Activated naive CD8-positive, alpha-beta T cell treated with anti-CD3 and anti-CD28 coated beads, Interleukin-2, amount 50 U/mL, for 24 hours (primary cell): ENCODE measurements around the gene PRSS27.
"Not testable (repeated sequence)": the region's sequence is repeated elsewhere in the genome, so short reads cannot be mapped to it uniquely, and the experiment has no call there.

Source experiments
- ATAC-seq: fragments of 150-1000 bp; cut with Tn5 transposase; one replicate; pipeline ENCODE4 v1.10.0; 2021
- DNase-seq: peaks from one replicate; pipeline ENCODE4 v3.0.0; 2021
- H3K27ac Mint-ChIP-seq: one replicate; pipeline ENCODE4 v1.8.0; 2021; ENCODE audit warnings: mild to moderate bottlenecking, mixed read lengths
- H3K27me3 Mint-ChIP-seq: one replicate; pipeline ENCODE4 v1.8.0; 2021; ENCODE audit warnings: mixed read lengths
- H3K36me3 Mint-ChIP-seq: one replicate; pipeline ENCODE4 v1.8.0; 2021; ENCODE audit warnings: low read depth, mixed read lengths
- H3K4me1 Mint-ChIP-seq: one replicate; pipeline ENCODE4 v1.8.0; 2021; ENCODE audit warnings: mixed read lengths
- H3K4me3 Mint-ChIP-seq: one replicate; pipeline ENCODE4 v1.8.0; 2021; ENCODE audit warnings: mild to moderate bottlenecking, moderate library complexity, mixed read lengths
- H3K9me3 Mint-ChIP-seq: one replicate; pipeline ENCODE4 v1.8.0; 2021; ENCODE audit warnings: mixed read lengths

PRSS27 gene

DNA sequence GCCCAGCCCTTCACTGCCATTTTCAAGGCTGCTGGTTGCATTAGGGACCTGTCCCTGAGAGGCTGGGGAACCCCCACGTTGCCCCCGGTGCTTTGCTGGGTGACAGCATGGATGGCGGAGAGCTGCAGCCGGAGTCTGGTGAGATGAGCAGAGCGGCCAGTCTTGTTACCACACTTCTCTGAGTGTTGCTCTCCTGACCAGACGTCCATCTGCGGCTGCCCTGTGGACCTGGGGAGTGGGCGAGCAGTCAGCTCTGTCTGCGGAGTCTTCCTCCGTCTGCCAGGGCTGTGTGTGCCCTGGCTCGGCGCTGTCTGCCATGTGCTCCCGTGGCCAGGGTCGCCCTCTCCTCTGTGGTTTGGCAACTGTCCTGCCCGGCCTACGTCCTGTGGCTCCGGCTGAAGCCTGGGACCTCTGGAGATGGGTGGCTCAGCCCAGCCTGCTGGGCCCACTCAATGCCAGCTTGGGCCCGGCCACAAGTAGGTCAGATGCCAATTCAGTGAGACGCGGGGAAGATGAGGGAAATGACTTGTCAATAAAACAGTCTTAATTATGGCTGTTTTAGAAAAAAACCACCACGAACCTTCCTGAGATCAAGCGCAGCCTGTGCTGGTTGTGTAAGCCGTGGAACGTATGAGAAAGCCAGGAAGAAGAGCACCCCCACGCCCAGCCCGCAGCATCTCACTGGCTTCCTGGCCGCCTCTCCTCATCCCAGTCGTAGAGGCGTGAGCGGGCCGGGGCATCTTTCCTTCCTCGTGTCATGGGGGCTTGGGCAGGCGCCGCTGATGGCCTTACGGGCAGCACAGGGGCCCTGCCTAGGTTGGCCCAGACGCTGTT lies 29.8 kb downstream of the PRSS27 start:
- no peak overlapping the region for H3K4me3 Mint-ChIP-seq
- H3K27me3 Mint-ChIP-seq = no peaks in the 10 kb centered on the region
- H3K9me3 Mint-ChIP-seq = no peaks in the 10 kb centered on the region
- H3K27ac Mint-ChIP-seq = no peak overlapping the region
- H3K4me1 Mint-ChIP-seq = peaks cover 21% of the 10 kb centered on the region
- no peaks in the 10 kb centered on the region for H3K36me3 Mint-ChIP-seq
- ATAC-seq (no peak), DNase-seq (no peak)

DNA sequence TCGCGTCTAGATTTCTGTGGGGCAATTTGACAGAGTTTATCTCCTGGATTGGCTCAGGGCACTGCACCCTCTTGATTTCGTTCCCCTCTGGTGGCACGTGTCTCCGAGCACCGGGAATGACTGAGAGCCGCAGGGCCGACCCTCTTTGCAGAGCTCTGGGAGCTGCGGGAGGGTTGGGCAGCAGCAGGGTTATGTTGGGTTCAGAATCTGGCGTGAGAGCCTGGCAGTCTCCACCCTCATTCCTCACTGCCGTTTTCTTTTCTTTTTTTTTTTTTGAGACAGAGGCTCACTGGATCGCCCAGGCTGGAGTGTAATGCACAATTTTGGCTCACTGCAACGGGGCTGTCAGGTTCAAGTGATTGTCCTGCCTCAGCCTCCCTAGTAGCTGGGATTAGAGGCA lies 30.6 kb downstream of the PRSS27 start:
- H3K4me3 Mint-ChIP-seq, ATAC-seq, H3K36me3 Mint-ChIP-seq, H3K27ac Mint-ChIP-seq, H3K27me3 Mint-ChIP-seq, DNase-seq, H3K9me3 Mint-ChIP-seq: not testable (repeated sequence)
- peaks cover 26% of the 10 kb centered on the region for H3K4me1 Mint-ChIP-seq

DNA sequence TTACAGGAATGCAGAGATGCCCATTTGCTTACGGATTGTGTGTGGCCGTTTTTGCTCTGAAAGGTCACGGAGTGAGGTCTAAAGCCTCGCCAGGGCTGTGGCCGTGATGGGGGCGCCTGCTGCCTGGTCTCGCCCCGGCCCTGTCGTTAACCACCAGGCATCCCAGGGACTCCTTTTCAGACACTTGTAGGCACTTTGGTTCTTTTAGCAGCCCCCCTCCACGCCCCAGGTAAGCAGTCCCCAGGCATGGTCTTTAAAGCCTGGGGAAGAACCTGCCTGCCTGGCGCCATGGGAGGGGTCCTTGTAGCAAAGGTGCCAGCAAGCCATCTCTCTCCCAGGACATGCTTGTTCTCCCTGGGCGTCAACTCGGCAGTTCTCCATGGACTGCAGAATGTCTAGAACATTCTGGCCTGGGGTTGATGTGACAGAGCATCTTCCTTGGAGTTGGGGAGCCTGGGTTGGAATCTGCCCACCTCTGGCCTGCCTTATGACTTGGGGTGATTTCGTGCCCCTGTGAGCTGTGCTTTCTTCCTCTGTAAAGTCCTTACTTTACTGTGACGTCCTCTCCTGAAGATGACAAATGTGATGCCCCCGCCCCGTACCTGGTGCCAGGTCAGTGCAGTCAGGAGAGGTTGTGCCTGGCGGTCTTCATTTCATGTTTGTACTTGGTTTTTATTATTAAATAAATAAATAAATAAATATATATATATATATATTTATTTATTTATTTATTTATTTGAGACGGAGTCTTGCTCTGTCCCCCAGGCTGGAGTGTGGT lies 32.3 kb downstream of the PRSS27 start:
- no peak for DNase-seq
- ATAC-seq = no peak
- peak overlapping the region; percentile 76 for H3K4me3 Mint-ChIP-seq
- no peaks in the 10 kb centered on the region for H3K27me3 Mint-ChIP-seq
- H3K27ac Mint-ChIP-seq = peak overlapping the region; percentile 92
- H3K9me3 Mint-ChIP-seq = no peaks in the 10 kb centered on the region
- peaks cover 3% of the 10 kb centered on the region for H3K36me3 Mint-ChIP-seq
- H3K4me1 Mint-ChIP-seq = peaks cover 29% of the 10 kb centered on the region

DNA sequence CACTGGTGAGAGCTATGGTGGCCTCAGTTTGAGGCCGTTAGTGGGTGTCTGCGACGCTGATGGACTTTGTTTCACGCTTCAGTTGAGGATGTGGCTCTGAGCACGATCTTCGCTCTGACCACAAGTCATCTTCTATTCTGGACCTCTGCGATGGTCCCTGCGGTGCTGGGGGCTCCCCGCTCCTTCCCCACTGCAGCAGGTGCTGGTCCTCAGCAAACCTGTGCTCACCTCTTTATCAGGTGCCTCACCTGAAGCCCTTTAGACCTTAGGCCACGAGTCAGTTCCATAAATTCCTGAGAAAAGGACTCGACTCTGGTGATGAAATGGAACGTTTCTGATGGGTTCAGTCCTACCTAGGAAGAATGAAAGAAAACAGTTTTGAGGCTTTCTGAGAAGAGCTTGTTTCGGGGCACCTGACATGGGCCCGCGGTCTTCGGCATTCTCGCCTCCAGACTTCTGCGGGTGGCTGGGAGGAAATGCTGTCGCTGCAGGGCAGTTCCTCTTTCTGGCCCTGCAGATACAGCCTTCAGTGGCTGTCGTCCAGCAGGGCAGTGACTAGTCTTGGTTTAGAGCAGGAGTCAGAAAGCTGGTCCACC lies 33.0 kb downstream of the PRSS27 start:
- H3K27ac Mint-ChIP-seq = peak overlapping the region; percentile 92
- peak; percentile 50 for DNase-seq

DNA sequence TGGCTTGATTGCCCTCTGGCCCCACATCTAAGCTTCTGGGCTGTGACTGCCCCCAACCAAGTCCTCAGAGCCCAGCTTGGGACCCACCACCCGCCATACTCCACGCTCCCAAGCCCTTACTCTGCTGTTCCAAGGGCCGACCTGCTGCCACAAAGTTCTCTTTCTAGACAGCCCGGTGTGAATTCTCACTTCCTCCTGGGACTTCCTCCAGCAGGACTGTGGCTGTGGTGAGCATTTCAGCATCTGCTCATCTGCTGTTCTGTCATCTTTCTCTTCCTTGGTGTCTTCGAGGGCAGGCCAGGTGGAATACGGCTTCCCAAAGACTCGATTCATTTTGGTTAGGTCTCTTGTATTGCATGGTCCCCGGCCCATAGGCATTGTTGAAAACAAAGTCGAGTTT lies 33.9 kb downstream of the PRSS27 start:
- H3K4me1 Mint-ChIP-seq = peaks cover 37% of the 10 kb centered on the region

More for the DNA sequence above, 33.0 kb downstream of the PRSS27 start:
- Mint-ChIP-seq H3K36me3 (peaks cover 5% of the 10 kb centered on the region), H3K27me3 (no peaks in the 10 kb centered on the region), H3K4me3 (peak overlapping the region; percentile 76), H3K4me1 (peaks cover 32% of the 10 kb centered on the region), H3K9me3 (no peaks in the 10 kb centered on the region)
- ATAC-seq = peak; percentile 16

DNA sequence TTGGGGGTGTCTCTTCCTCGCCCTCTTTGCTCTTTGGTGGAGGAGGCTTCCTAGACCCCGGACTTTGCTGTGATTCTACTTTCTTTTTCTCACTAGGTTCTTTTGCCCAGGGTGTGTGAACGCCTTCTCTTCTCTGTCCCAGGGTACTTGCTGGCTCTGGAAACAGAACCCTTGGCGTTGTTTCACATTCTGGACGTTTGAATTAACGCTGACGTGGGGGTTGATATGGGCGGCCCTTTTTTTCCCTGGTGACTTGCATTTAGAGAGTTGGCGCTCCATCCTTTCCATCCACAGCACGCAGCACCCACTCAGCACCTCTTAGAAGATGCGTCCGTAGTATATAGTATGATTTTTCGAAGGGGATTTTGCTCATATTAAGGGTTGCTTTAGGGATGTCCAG lies 37.0 kb downstream of the PRSS27 start:
- H3K4me3 Mint-ChIP-seq = peak overlapping the region; percentile 99
- not testable (repeated sequence) for ATAC-seq, H3K27me3 Mint-ChIP-seq, DNase-seq, H3K9me3 Mint-ChIP-seq
- H3K4me1 Mint-ChIP-seq = peaks cover 42% of the 10 kb centered on the region
- H3K36me3 Mint-ChIP-seq = peaks cover 13% of the 10 kb centered on the region
- H3K27ac Mint-ChIP-seq = peak overlapping the region; percentile 97

More for the DNA sequence above, 33.9 kb downstream of the PRSS27 start:
- H3K27ac Mint-ChIP-seq, ATAC-seq, DNase-seq, H3K4me3 Mint-ChIP-seq, H3K27me3 Mint-ChIP-seq, H3K9me3 Mint-ChIP-seq, H3K36me3 Mint-ChIP-seq: not testable (repeated sequence)

DNA sequence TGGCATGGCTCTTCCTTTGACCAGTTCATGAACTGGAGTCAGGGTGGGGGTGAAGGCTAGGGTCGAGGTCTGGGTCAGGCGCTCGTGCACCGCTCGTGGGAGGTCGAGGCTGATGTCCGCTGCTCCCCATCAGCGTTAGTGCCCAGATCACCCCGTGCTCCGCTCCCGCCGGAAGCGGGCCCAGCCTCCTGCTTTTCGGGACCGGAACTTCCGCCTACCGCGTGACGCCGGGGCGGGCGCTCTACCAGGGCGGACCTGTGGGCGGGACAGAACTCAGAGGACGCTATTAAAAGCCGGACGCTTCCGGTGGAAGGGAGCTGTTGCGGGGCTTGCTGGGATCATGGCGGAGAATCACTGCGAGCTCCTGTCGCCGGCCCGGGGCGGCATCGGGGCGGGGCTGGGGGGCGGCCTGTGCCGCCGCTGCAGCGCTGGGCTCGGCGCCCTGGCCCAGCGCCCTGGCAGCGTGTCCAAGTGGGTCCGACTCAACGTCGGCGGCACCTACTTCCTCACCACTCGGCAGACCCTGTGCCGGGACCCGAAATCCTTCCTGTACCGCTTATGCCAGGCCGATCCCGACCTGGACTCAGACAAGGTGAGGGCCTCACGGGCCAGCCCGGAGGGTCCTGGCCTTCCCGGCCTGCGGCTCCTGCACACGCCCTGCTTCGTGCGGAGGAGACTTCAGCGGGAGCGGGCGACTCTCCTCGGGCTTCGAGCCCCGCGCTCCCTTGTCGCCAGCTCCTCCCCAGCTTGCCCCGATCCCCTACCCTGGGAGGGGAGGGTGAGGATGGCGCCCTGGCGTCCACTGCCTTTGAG lies 37.6 kb downstream of the PRSS27 start, which contains the start of gene KCTD5:
KCTD5 (plus strand) TSS at position 315 of the 813 bp plus-strand sequence; CDS start at position 341, 26 bp downstream.
- peak; percentile 78 for ATAC-seq
- peaks cover 13% of the 10 kb centered on the region for H3K36me3 Mint-ChIP-seq
- no peaks in the 10 kb centered on the region for H3K27me3 Mint-ChIP-seq
- H3K9me3 Mint-ChIP-seq = no peaks in the 10 kb centered on the region
- H3K4me3 Mint-ChIP-seq = peak within 1 kb of the TSS; percentile 99
- peaks cover 37% of the 10 kb centered on the region for H3K4me1 Mint-ChIP-seq
- DNase-seq = peak; percentile 98
- H3K27ac Mint-ChIP-seq = peak within 1 kb of the TSS; percentile 97

DNA sequence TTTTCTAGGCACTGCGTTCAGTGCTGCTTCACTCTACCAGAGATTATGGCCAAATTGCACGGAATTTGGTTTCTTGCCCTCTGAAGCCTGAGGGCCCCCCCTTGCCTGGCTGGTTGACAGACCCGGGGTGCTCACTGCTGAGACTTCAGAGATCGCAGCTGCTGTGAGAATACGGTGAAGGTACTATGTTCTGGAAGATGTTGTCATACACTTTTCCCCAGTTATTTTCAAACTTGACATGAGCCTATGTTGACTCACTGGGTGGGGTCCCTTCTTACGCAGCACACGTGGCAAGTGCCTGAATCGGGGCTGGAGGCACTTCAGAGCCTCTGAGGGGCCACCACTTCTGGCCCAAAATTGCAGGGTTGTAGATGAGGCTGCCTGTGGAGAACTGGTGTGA lies 39.7 kb downstream of the PRSS27 start:
- ATAC-seq = peak; percentile 42
- DNase-seq = not testable (repeated sequence)
- peak overlapping the region; percentile 99 for H3K4me3 Mint-ChIP-seq

DNA sequence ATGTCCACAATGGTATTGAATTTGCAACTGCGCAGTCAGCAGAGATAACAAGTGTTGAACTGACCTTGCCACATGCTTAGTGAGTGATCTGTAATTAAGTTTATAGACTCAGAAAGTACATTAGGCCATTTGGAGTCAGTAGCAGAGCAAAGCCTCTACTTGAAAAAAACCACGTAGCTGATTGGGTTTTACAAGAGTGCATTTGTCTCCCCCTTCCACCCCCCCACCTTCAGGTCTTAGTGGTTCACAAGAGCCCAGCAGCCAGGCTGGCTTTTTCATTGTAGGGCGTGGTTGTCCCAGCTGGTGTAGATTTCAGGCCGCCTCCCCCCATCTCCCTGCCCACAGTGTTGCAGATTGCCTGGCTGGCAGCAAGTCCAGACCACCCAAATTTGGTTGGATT lies 40.1 kb downstream of the PRSS27 start:
- DNase-seq, H3K27me3 Mint-ChIP-seq, H3K27ac Mint-ChIP-seq, H3K9me3 Mint-ChIP-seq, H3K4me3 Mint-ChIP-seq, ATAC-seq: not testable (repeated sequence)
- Mint-ChIP-seq H3K36me3 (peaks cover 13% of the 10 kb centered on the region), H3K4me1 (peaks cover 25% of the 10 kb centered on the region)

More for the DNA sequence above, 39.7 kb downstream of the PRSS27 start:
- not testable (repeated sequence) for H3K27me3 Mint-ChIP-seq, H3K27ac Mint-ChIP-seq, H3K9me3 Mint-ChIP-seq
- peaks cover 26% of the 10 kb centered on the region for H3K4me1 Mint-ChIP-seq
- H3K36me3 Mint-ChIP-seq = peaks cover 13% of the 10 kb centered on the region

DNA sequence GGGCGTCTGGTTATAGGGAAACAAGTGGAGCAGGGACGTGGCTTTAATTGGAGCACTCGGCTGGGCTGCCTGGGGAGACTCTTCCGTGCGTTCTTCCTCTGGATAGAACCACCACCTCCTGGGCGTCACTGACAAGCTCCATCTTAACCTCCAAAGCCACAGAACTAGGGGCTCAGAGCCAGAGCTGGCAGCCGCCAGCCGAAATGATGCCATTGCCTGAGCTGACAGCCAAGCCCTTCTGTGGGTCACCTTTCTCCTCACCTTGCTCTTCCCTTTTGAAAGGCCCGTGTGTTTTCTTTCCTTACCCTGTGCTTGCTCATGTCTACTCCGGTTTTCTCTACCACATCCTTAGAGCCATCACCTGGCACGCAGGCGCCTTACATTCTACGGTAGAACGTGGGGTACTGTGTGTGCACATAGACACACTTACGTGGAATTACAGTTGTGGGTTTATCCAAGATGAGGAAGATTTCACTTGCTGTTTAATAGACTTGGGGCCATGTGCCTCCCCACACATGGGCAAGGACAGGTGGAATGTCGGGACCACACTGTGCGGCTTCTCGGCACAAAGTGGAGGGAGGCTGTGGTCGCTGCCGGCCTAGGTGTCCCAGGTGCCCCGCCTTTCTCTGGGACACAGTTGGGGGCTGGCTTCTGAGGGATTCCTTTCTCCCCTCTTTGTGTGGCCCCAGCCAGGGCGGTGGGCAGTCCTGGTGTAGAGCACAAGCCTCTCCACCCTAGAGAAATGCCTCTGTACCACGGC lies 41.6 kb downstream of the PRSS27 start:
- not testable (repeated sequence) for H3K4me3 Mint-ChIP-seq, H3K27ac Mint-ChIP-seq, ATAC-seq, H3K27me3 Mint-ChIP-seq, DNase-seq, H3K9me3 Mint-ChIP-seq
- Mint-ChIP-seq H3K36me3 (peaks cover 10% of the 10 kb centered on the region), H3K4me1 (peaks cover 25% of the 10 kb centered on the region)

DNA sequence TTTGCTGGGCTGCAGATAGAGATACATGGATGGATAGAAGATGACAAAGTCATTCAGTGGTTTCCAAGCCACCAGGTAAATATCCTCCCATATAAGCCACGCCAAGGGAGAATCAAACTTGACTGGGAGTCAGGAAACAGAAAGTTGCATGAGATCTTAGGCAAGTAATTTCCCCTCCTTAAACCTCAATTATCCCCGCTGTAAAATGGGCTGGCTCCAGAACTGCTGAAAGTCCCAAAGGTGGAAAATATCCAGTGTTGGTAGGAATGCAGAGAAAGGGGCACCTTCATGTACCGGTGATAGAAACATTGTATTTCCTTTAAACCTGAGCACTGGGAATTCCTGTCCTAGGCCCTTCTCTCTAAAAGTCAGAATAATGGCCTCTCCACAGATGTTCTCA lies 43.1 kb downstream of the PRSS27 start:
- not testable (repeated sequence) for ATAC-seq, H3K9me3 Mint-ChIP-seq, DNase-seq

DNA sequence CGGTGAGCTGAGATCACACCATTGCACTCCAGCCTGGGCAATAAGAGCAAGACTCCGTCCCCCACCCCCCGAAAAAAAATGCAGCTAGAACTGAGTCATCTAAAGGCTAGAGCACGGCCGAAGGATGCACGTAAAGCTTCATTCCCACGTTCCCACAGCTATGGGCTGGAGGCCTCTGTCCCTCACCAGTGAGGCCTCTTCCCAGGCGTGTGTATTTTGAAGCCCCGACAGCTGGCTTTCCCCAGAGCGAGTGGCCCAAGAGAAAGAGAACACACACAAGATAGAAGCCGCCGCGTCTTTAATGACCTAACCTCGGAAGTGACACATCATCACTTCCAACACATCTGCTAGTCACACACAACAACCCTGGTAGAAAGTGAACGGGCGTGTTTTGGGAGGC lies 44.3 kb downstream of the PRSS27 start:
- H3K4me1 Mint-ChIP-seq = peaks cover 30% of the 10 kb centered on the region
- H3K27ac Mint-ChIP-seq = no peak overlapping the region
- H3K9me3 Mint-ChIP-seq = no peaks in the 10 kb centered on the region
- ATAC-seq = no peak
- DNase-seq = no peak
- H3K36me3 Mint-ChIP-seq = peaks cover 4% of the 10 kb centered on the region
- H3K4me3 Mint-ChIP-seq = no peak overlapping the region
- H3K27me3 Mint-ChIP-seq = no peaks in the 10 kb centered on the region

More for the DNA sequence above, 43.1 kb downstream of the PRSS27 start:
- H3K4me3 Mint-ChIP-seq, H3K27ac Mint-ChIP-seq, H3K27me3 Mint-ChIP-seq, H3K36me3 Mint-ChIP-seq: not testable (repeated sequence)
- peaks cover 28% of the 10 kb centered on the region for H3K4me1 Mint-ChIP-seq

DNA sequence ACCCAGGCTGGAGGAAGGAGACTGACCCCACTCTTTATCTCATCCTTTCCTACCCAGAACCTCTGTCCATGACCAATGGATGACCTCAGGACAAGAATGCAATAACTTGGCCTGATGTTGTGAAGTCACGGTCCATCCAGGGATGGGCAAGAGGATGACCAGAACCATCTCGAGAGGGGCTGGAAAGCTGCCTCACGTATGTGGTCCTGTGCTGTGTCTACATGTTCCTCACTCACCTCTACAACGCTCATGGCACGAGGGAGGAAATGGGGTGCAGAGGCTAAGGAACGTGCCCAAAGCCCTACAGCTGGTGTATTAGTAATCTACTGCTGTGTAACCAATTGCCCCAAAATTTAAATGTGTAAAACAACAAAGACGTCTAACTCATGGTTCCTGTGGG lies 45.0 kb downstream of the PRSS27 start:
- Mint-ChIP-seq H3K36me3 (peaks cover 3% of the 10 kb centered on the region), H3K27ac (no peak overlapping the region), H3K4me1 (peaks cover 28% of the 10 kb centered on the region), H3K27me3 (no peaks in the 10 kb centered on the region), H3K4me3 (no peak overlapping the region), H3K9me3 (no peaks in the 10 kb centered on the region)
- ATAC-seq = no peak
- DNase-seq = no peak
